GM12872 (cell line): ENCODE measurements around the gene PGBD4.

Experiments used
- CTCF ChIP-seq: IDR thresholded peaks from 3 replicates; pipeline ENCODE4 v1.5.1; 2011; ENCODE audit warnings: low read depth, mild to moderate bottlenecking, low read length, moderate library complexity; ENCODE audit not compliant: insufficient read depth

The PGBD4 gene

DNA sequence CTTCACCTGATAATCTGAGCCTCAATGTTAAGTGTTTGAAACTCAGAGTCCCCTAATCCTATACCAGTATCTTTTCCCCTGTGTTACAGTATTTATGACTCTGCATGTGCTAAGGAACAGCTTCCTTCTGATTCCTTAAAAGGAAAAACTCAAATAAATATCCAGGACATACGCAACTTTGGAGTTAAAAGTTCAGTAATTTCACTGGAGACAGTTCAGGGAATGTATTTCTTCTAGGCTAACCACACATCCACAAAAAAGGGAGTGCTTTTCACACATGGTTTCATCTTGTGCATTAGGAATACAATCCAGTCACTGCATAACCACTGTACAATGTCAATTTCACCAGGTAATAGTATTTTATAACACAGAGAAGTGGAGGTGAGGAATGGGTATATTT lies 31.0 kb downstream of the PGBD4 start:
- TF ChIP-seq CTCF = no peak

GRCh38 chr15:34133511-34133910 lies 31.6 kb downstream of the PGBD4 start:
- no peak for TF ChIP-seq CTCF

GRCh38 chr15:34147371-34148140 lies 45.7 kb downstream of the PGBD4 start:
- no peak for TF ChIP-seq CTCF

- TF ChIP-seq CTCF = no peak
Measured at GRCh38 chr15:34154725-34155204, 52.9 kb downstream of the PGBD4 start.

DNA sequence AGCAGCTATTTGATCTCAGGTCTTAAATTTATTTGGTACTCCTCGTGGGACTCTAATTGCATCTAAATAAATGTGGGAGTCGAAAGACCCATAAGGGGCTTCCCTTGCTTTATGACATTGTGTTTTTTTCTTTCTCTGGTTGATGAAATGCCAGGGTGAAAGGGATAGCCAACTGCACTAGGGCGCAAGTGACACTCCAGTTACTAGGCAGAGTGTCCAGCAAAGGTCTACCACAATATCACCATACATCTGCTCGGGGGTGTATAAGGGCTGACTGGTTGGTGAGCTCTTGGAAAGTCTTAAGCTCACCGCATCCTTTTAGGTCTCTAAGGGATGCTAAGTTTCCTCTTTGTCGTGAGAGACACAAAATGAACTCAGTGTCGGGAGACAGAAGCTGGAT lies 54.0 kb downstream of the PGBD4 start:
- no peak for TF ChIP-seq CTCF
